Lower leg skin (tissue), 3 donors: ENCODE data around the gene DBN1.

ENCODE experiments used
- POLR2A ChIP-seq, 2 donors: fragments of 450-650 bp; IDR thresholded peaks; one replicate each; pipeline ENCODE4 v1.6.1; 2016 to 2017; ENCODE audit warnings: antibody characterized with exemption in 2 of 2, mild to moderate bottlenecking in 1 of 2, moderate library complexity in 1 of 2
- TF ChIP-seq, protein P1 (sequence below), 3 donors: fragments of 450-650 bp; IDR thresholded peaks; one replicate each; pipeline ENCODE4 v1.5.1; 2016; ENCODE audit warnings: antibody characterized with exemption in 3 of 3, mild to moderate bottlenecking in 3 of 3, moderate library complexity in 2 of 3

DNA sequence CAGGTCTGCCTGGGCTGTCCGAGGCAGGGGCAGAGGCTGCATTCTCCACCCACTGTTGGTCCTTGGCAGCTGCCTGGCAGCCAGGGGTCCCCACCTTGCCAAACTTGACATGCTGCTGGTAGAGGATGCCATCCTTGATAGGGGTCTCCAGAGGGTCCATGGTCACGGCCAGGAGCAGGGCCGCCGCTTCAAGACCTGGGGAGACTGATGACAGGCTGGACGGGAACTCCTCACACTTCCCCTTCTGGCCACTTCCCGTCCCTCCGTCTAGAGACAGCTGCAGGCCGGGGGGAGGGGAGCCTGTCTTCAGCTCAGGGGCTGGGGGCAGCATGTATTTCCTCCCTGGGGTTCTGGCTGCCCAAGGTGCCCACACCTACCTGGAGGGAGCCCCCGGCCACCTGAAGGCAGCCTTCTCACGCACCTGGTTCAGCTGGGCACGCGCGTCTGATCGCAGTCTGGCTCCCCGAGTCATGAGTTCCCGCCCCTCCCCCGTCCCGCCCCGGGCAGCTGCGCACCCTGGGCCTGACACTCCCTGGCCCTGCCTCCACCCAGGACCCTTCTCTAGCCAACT is 36.0 kb upstream of the DBN1 start, which contains the start of gene DOK3:
- no peak for TF ChIP-seq POLR2A (IDR thresholded peaks at IDR 0.05)
- TF ChIP-seq, protein P1, sequence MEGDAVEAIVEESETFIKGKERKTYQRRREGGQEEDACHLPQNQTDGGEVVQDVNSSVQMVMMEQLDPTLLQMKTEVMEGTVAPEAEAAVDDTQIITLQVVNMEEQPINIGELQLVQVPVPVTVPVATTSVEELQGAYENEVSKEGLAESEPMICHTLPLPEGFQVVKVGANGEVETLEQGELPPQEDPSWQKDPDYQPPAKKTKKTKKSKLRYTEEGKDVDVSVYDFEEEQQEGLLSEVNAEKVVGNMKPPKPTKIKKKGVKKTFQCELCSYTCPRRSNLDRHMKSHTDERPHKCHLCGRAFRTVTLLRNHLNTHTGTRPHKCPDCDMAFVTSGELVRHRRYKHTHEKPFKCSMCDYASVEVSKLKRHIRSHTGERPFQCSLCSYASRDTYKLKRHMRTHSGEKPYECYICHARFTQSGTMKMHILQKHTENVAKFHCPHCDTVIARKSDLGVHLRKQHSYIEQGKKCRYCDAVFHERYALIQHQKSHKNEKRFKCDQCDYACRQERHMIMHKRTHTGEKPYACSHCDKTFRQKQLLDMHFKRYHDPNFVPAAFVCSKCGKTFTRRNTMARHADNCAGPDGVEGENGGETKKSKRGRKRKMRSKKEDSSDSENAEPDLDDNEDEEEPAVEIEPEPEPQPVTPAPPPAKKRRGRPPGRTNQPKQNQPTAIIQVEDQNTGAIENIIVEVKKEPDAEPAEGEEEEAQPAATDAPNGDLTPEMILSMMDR (IDR thresholded peaks at IDR 0.05): no peak
